Measurements from ENCODE around the gene AUTS2.

AUTS2 gene

GRCh38 chr7:70093205-70093904, 495.1 kb downstream of the AUTS2 start:
- no peak for DNase-seq

- no peak for DNase-seq
These were observed 496.6 kb downstream of the AUTS2 start for GRCh38 chr7:70094831-70095230.

GRCh38 chr7:70097645-70098044, 499.4 kb downstream of the AUTS2 start:
- DNase-seq = no peak

- DNase-seq = peak; percentile 29
These were observed 499.9 kb downstream of the AUTS2 start for GRCh38 chr7:70098133-70098561.

- DNase-seq = no peak
These were observed 500.8 kb downstream of the AUTS2 start for GRCh38 chr7:70098905-70099672.

- no peak for DNase-seq
These were observed 506.0 kb downstream of the AUTS2 start for GRCh38 chr7:70104243-70104642.

- no peak for DNase-seq
These were observed 514.8 kb downstream of the AUTS2 start for GRCh38 chr7:70113078-70113477.

- DNase-seq = no peak
These were observed 515.3 kb downstream of the AUTS2 start for GRCh38 chr7:70113536-70113935.

- DNase-seq = no peak
These were observed 516.5 kb downstream of the AUTS2 start for GRCh38 chr7:70114806-70115205.

- no peak for DNase-seq
These were observed 518.0 kb downstream of the AUTS2 start for GRCh38 chr7:70116244-70116643.

- DNase-seq = no peak
These were observed 518.6 kb downstream of the AUTS2 start for GRCh38 chr7:70116867-70117266.

- no peak for DNase-seq
These were observed 522.6 kb downstream of the AUTS2 start for GRCh38 chr7:70120851-70121250.

- DNase-seq = no peak
These were observed 533.5 kb downstream of the AUTS2 start for GRCh38 chr7:70131817-70132216.

GRCh38 chr7:70132226-70132851, 534.1 kb downstream of the AUTS2 start:
- DNase-seq = no peak

GRCh38 chr7:70132852-70133690, 534.8 kb downstream of the AUTS2 start:
- DNase-seq = no peak

- DNase-seq = no peak
These were observed 535.9 kb downstream of the AUTS2 start for GRCh38 chr7:70134029-70134770.

- no peak for DNase-seq
These were observed 537.4 kb downstream of the AUTS2 start for GRCh38 chr7:70135656-70136055.

- DNase-seq = no peak
These were observed 538.9 kb downstream of the AUTS2 start for GRCh38 chr7:70137126-70137525.

GRCh38 chr7:70142247-70142932, 544.1 kb downstream of the AUTS2 start:
- no peak for DNase-seq

- DNase-seq = peak; percentile 56
These were observed 545.1 kb downstream of the AUTS2 start for GRCh38 chr7:70143075-70144044.

Data from right hindlimb (tissue), 1 donor.